ENCODE data around the gene POM121L2.

Gene POM121L2

GRCh38 chr6:27312146-27312949 lies at the start of gene POM121L2:
Gene POM121L2, minus strand, starts transcription at chr6:27312273. Its CDS starts 103 bp downstream, at chr6:27312170.
- peak; percentile 75 for DNase-seq

DNA sequence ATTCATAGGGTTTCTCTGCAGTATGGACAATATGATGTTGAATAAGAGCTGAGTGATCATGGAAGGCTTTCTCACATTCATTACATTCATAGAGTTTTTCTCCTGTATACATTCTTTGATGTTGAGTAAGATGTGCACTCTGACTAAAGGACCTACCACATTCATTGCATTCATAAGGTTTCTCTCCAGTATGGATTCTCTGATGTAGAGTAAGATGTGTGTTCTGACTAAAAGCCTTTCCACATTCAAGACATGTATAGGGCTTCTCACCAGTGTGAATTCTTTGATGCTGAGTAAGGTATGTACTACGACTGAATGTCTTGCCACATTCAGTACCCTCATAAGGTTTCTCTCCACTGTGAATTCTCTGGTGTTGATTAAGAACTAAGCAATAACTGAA lies 47.2 kb upstream of the POM121L2 start:
- DNase-seq = no peak

GRCh38 chr6:27358786-27359185 lies 46.7 kb upstream of the POM121L2 start:
- no peak for DNase-seq

DNA sequence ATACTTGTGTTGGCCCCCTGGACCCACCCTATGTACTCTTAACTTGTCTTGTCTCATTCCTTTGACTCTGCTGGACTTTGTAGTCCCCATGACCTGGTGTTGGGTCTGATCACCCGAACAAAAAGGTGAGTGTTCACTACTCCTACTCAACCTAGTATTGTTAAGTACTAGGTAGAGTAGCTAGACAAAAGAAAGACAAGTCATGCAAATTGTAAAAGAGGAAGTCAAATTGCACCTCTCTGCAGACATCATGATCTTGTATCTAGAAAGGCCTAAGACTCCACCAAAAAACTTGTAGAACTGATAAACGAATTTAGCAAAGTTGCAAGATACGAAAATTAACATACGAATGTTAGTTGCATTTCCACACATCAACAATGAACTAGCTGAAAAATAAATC lies 40.8 kb upstream of the POM121L2 start:
- DNase-seq = no peak

DNA sequence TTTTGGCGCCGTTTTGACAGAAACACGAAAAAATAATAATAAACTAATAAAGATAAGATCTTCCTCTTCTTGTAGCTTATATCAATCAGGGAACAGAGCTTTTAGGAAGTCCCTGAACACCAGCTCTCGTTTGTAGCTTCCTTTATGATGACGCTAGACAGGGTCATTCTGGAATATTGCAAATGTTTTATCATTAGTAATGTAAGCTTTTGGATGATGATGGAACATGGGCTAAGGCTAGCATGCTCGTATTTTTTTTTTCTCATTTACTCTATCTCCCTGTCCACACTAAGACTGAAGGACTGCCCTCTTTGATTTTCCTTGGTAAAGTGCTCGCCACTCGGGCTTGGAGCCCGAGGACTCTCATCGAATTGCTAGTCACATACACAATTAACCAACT lies 22.1 kb upstream of the POM121L2 start:
- DNase-seq = no peak

GRCh38 chr6:27333642-27334040 lies 21.6 kb upstream of the POM121L2 start:
- no peak for DNase-seq

DNA sequence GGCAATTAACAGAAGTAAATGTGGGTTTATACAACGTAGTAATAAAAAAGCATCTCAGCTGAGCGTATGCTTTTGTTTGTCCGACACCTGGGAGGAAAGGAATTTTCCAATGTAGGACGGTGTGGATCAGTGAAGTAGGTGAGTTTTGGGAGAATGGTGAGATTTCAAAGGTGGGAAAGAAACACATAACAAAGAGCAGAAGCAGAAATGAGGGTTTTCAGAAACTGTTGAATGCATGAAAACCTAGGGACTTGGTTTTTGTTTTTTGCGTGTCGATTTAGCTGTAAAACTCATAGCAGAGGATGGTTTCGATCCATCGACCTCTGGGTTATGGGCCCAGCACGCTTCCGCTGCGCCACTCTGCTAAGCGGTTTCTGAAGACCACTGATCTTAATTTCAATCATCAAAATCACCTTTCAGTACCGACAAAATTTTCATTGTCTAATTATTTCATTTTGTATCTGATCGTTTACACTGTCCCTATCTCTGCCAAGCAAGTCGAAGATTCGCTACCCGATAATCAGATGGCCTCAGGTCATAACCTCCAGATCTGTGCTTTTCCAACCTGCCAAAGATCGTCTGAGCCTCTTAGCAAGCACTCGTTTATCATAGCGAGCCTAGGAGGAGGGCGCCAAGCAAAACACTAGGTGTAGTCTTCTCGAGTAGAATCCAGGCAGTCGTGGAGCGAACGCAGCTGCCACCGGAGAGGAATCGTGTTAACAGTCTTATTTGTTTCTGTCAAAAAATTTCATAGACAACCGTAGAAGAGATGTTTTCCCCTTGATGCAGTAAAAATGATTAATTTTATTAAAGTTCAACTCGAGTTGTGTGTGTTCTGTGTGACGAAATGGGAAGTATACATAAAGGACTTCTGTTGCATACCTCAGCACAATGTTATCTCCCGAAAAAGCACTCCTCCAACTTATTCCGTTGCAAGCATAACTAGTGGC lies 20.9 kb upstream of the POM121L2 start:
- peak; percentile 64 for DNase-seq

DNA sequence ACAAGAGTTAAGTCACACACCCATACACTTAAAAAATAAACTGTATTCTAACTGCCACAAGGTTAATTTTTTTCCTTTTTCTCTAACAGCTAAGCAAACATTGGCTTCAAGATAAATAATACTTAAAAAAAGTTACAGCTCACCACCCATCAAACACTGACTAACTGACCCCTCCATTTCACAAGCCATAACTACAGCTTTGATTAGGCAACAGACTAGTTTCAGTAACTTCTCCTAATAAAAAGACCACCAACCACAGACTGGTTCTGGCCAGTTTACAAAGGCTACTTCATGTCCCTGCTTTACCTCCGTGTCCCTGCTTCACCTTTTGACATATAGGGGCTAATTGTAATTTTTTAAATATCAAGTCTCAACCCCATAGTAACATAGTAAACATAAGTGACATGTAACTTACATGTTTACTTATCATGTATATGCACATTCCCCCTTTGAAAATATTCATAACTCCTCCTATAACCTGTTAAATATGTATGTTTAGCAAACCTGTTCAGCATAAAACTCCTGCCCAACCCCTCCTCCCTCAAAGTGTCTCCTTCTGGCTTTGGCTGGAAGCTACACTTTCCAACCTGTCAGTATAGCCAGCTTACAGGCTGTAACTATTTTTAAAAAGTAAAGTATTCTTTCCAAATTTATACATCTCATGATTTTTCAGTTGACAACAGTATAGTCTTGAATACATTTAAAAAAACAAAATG lies 15.1 kb upstream of the POM121L2 start:
- DNase-seq = no peak

GRCh38 chr6:27321901-27322300 lies 9.8 kb upstream of the POM121L2 start:
- DNase-seq = no peak

DNA sequence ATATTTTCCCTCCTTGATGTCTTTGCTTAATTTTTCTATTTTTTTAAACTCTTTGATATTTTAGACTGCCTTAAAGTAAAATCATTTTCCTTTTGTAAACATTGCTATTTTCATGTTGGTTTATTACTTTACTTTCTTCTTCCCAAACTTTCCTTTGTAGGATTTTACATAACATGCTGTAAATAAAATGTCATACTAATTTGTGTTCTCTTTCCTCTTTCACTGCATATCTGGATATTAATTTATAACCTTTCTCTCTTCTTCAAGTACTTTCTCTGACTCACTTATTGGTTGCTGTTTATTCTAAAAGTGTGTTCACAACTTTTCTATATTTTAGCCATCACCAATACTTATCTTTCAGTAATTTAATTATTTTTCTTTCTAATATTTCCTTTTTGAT lies 9.3 kb upstream of the POM121L2 start:
- DNase-seq = no peak

DNA sequence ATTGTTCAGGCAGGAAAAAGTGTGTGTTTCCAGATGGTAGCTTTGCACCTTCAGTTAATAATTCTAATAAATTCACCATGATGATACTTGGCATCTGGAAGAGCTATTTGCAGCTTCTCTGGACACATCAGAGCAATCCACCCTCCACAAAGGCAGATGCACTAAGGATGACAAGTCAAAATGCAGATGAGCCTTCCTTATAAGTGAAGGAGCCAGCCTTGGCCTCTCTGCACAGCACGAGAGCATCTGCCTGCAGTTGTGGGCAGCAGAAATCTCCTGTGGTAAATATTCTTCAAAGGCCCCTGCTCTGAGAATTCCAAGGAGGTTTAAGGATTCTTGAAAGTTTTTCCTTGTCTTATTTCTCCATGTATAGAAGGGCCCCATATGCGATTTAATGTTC lies 6.9 kb upstream of the POM121L2 start:
- no peak for DNase-seq

DNA sequence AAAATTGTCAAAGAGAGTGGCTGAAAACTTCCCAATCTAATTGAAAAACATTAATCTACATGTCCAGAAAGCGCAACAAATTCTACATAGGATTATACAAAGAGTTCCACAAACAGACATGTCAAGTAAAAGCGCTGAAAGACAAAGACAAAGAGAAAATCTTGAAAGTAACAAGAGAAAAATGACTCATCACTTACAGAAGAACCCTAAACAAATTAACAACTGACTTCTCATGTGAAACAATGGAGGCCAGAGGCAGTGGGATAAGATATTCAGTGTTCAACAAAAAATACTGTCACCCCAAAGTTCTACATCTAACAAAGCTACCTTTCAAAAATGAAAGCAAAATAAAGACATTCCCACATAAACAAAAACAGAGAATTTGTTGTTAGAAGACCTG lies 2.0 kb upstream of the POM121L2 start:
- no peak for DNase-seq

- DNase-seq = no peak
Observed at GRCh38 chr6:27312950-27313271, 838 bp upstream of the POM121L2 start.

- no peak for DNase-seq
Observed at GRCh38 chr6:27311806-27312145, 297 bp downstream of the POM121L2 start.

DNA sequence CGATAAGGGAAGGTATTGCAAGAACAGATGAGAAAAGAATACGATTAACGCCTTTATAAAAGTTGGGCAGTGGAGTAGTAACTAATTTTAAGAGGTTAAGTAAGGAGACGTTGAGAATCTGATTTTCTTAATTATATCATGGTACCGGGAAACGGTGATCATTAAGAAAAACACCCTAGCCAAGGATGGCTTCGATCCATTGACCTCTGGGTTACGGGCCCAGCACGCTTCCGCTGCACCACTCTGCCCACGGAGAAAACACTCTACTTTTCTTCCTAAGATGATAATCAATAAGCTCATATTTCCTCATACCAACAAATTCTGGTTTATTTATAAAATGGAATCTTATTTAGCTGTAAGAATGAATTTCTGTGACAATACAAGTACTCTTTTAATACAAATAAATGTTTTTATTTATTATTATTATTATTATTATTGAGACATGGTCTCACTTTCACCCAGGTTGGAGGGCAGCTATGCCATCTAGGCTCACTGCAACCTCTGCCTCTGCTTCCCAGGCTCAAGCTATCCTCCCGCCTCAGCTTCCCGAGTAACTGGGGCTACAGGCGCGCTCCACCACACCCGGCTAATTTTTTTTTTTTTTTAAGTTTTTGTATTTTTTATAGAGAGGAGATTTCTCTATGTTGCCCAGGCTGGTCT lies 8.3 kb downstream of the POM121L2 start:
- DNase-seq = no peak

- DNase-seq = no peak
Observed at GRCh38 chr6:27297857-27298730, 14.0 kb downstream of the POM121L2 start.

DNA sequence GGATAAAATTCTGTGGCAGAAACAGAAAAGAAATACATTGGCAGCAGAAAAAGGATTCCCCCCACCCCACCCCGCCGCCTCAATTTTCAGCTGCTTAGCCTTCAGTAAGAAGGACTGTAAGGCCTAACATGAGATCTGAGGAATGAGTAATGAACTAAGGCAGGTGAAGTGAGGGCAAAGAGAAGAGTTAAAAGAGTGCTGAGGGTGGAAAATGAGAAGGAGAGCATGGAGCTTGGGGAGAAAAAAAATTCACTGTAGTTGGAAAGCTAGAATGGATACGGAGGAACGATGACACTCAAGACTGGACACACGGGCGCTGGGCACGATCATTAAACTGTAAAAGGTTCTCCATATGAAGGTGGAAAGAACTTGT lies 14.6 kb downstream of the POM121L2 start:
- no peak for DNase-seq

DNA sequence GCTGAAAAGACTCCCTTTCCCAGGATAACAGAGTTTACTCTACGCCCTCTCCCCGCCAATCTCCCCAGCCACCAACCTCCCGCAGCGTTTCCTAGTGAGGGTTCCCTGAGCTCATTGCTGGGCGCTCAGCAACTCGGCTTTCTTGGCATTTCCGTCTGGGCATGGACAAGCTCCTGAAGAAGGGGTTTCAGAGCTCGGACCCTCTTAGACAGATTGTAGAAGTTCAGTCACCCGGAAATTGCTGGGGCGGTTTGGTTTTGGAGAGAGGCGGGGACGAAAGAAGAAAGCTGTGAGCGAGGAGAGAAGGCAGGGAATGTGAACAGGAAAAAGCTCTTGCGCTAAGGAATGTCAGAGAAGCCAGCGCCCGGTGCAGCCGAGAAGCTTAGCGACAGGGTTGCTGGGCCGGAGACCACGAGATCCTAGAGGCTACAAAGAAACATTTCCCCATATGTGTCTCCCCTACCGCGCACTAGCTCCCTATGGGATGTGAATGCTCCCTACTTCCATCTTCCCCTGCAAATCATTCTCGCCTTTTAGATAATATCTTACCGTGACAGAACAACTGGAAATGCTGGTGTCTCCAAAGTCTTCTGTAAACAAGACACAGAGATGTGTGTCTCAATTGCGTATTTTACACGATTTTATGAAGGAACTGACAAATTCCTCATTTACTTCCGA lies 15.8 kb downstream of the POM121L2 start:
- no peak for DNase-seq

DNA sequence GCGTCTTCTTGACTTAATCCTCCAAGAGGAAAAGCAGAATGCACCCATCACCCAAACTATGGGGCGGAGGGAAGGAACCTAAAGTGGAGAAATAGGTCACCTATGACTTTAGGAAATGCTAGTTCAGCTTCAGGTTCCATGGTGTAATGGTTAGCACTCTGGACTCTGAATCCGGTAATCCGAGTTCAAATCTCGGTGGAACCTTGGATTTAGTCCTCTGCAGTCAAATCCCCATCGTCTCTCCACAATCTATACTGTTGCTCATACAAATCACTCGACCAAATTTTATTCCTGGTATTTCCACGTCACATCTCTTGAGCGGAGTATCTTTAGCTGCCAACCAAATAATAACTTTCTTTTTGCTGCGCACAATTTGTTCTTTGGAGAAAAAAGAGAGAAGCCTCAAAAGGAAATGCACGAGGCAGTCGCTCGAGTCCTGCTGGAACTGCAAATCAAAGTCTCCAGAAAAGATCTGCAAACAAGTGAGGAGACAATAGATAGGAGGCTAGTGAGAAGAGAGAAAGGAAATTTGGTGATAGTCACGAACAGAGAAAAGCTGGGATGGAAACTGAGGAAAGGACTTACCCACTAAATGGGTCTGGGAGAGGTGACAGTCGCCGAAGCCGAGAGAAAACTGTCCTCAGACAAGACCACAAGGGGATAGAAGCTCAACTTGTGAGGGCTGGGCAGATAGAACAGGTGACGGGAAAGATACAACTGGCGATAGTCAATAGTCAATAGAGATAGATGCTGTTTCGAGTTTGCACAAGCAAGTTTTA lies 16.6 kb downstream of the POM121L2 start:
- no peak for DNase-seq

GRCh38 chr6:27294409-27294808 lies 17.7 kb downstream of the POM121L2 start:
- DNase-seq = no peak
